HepG2 (cell line): Measurements from ENCODE around the gene PEX14. TPM values are rescaled to one million over a fixed set of nuclear protein-coding genes. Genes with fewer than 3 reads are reported as not detected.

ENCODE experiments used
- ARID5B ChIP-seq: IDR thresholded peaks from 2 replicates; pipeline ENCODE4 v1.4.0; 2020; ENCODE audit warnings: mild to moderate bottlenecking, missing genetic modification reagents
- ATAD3A ChIP-seq: sonication (generic); formaldehyde crosslinking; IDR thresholded peaks from 2 replicates; pipeline ENCODE4 v1.4.0; 2020; ENCODE audit warnings: missing genetic modification reagents
- ATF2 ChIP-seq: sonication (generic); formaldehyde crosslinking; IDR thresholded peaks from 2 replicates; pipeline ENCODE4 v1.4.0; 2020; ENCODE audit warnings: missing genetic modification reagents
- CENPT ChIP-seq: sonication (generic); formaldehyde crosslinking; IDR thresholded peaks from 2 replicates; pipeline ENCODE4 v1.8.0; 2022; ENCODE audit warnings: low read depth, mild to moderate bottlenecking, moderate library complexity, missing genetic modification reagents
- ELF1 ChIP-seq: sonication (generic); formaldehyde crosslinking; IDR thresholded peaks from 2 replicates; pipeline ENCODE4 v1.4.0; 2020; ENCODE audit warnings: missing genetic modification reagents
- KDM5B ChIP-seq: sonication (generic); formaldehyde crosslinking; IDR thresholded peaks from 2 replicates; pipeline ENCODE4 v1.4.0; 2020; ENCODE audit warnings: missing genetic modification reagents, mild to moderate bottlenecking, borderline replicate concordance
- KLF15 ChIP-seq: sonication (generic); formaldehyde crosslinking; IDR thresholded peaks from 2 replicates; pipeline ENCODE4 v1.8.1; 2023; ENCODE audit warnings: borderline replicate concordance, mild to moderate bottlenecking, inconsistent platforms, missing genetic modification reagents, mixed read lengths
- MLX ChIP-seq: IDR thresholded peaks from 2 replicates; pipeline ENCODE4 v1.6.1; 2016
- NONO ChIP-seq, 2 experiments: fragments of 450-650 bp in 1 of 2; sonication (generic) in 1 of 2; formaldehyde crosslinking in 1 of 2; IDR thresholded peaks in 1 of 2; conservative IDR thresholded peaks in 1 of 2; 2 replicates each; pipeline versions ENCODE4 v1.6.1 to v1.8.0; 2017 to 2022; ENCODE audit warnings: mild to moderate bottlenecking in 1 of 2, missing genetic modification reagents in 1 of 2, moderate library complexity in 1 of 2
- PBX2 ChIP-seq: IDR thresholded peaks from 2 replicates; pipeline ENCODE4 v1.6.1; 2016; ENCODE audit warnings: control low read depth
- PHF20 ChIP-seq: sonication (generic); formaldehyde crosslinking; IDR thresholded peaks from 2 replicates; pipeline ENCODE4 v1.5.0; 2020; ENCODE audit warnings: mild to moderate bottlenecking, missing genetic modification reagents
- TGIF2 ChIP-seq: IDR thresholded peaks from 2 replicates; pipeline ENCODE4 v1.6.1; 2016; ENCODE audit warnings: control low read depth, missing compliant biosample characterization
- ZFP41 ChIP-seq: sonication (generic); formaldehyde crosslinking; IDR thresholded peaks from 2 replicates; pipeline ENCODE4 v1.4.0; 2020; ENCODE audit warnings: mild to moderate bottlenecking, missing genetic modification reagents, borderline replicate concordance
- ZNF639 ChIP-seq: conservative IDR thresholded peaks from 2 replicates; pipeline ENCODE4 v1.6.1; 2018; ENCODE audit warnings: missing genetic modification reagents
- polyA plus RNA-seq, 8 experiments: library from polyadenylated mRNA; depleted of rRNA in 3 of 8; stranded (reverse) in 7 of 8; unstranded in 1 of 8; fragments of >200 nt; fragmentation: Illumina TruSeq in 4 of 8; extraction: Trizol in 4 of 8; gene quantifications; 2 replicates each; pipeline versions ENCODE4 v1.2.1 to v1.2.3, GENCODE V29; 2011 to 2016; ENCODE audit warnings: low read depth in 4 of 8, missing spikeins in 1 of 8, mixed read lengths in 1 of 8; ENCODE audit not compliant: insufficient read depth in 1 of 8
- total RNA-seq, 5 experiments: library from RNA; depleted of rRNA; stranded (reverse); fragments of >200 nt; fragmentation: Illumina TruSeq; extraction: Trizol; gene quantifications; 2 replicates each; pipeline ENCODE4 v1.2.3, GENCODE V29; 2016; ENCODE audit warnings: low read depth in 1 of 5
- TF ChIP-seq, protein P1 (sequence below): sonication (generic); formaldehyde crosslinking; conservative IDR thresholded peaks from 2 replicates; pipeline ENCODE4 v1.4.0; 2020; ENCODE audit warnings: missing genetic modification reagents

The PEX14 gene
- total and polyA plus RNA-seq, 2 of the 13 experiments (the other 11 are each of a cell fraction or from before 2014, with no cell fraction given), result 6.5 to 9.9 TPM

DNA sequence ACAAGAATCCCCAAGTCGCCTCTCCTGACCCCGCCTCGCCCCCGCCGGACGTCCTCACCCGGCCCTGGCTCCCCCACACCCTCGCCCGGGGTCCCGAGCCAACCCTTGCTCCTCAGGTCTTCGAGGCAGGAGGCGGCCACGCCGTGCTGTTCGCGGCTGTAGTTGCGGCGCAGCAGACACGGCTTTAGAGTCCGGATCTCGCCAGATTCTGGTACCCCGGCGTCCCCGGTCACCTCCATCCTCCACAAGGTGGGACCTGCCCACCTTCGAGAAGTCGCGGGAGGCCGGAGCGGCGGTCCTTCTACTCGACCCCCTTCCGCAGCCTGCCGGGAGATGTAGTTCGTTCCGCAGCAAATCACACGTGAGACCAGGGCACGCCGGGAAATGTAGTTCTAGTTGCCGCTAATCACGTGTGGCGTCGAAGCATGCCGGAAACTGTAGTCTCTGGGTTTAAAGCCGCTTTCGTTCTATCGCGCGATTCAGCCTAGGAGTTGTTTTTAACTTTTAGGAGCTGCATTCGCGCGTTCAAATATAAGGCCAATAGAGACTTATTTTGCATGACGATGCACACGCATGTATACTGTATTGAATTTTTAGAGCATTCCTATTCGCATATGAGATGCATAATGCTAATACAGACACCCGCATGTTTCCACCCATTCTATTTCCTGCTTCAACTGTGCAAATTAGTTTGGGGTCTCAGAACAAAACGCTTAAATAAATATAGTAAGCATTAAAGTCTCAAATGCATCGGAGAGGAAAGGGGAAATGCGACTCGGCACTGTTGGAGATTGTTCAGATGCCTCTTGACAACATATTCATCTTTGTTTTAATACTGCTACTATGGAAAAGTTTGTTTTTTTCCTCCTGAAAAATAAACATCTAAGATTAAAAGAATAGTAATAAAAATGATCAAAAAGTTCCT lies 2.3 kb upstream of the PEX14 start, which contains the start of gene DFFA (continued):
- TF ChIP-seq NONO (IDR thresholded peaks at IDR 0.05) (no peak), NONO (CRISPR knock-in tag; conservative IDR thresholded peaks at IDR 0.05) (peak; percentile 53; the same call in 1 of the 2 replicates), ARID5B (CRISPR knock-in tag) (peak; percentile 74), TGIF2 (CRISPR knock-in tag) (peak; percentile 59; the same call in 1 of the 2 replicates), ZFP41 (0 out of 2 replicates have a peak, but pooled peaks have one; percentile 33), ELF1 (CRISPR knock-in tag) (peak; percentile 97), ATF2 (peak; percentile 67; the same call in 1 of the 2 replicates), ZNF639 (CRISPR knock-in tag) (peak; percentile 66; the same call in 1 of the 2 replicates), PHF20 (CRISPR knock-in tag) (peak; percentile 84), KDM5B (CRISPR knock-in tag) (peak; percentile 88; the same call in 1 of the 2 replicates), PBX2 (no peak), ATAD3A (no peak), KLF15 (CRISPR knock-in tag) (no peak), MLX (CRISPR knock-in tag) (peak; percentile 54; the same call in 1 of the 2 replicates), CENPT (CRISPR knock-in tag) (no peak)
- TF ChIP-seq, protein P1, sequence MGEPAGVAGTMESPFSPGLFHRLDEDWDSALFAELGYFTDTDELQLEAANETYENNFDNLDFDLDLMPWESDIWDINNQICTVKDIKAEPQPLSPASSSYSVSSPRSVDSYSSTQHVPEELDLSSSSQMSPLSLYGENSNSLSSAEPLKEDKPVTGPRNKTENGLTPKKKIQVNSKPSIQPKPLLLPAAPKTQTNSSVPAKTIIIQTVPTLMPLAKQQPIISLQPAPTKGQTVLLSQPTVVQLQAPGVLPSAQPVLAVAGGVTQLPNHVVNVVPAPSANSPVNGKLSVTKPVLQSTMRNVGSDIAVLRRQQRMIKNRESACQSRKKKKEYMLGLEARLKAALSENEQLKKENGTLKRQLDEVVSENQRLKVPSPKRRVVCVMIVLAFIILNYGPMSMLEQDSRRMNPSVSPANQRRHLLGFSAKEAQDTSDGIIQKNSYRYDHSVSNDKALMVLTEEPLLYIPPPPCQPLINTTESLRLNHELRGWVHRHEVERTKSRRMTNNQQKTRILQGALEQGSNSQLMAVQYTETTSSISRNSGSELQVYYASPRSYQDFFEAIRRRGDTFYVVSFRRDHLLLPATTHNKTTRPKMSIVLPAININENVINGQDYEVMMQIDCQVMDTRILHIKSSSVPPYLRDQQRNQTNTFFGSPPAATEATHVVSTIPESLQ, result 0 out of 2 replicates have a peak, but pooled peaks have one; percentile 51
